Liver (tissue), 9 donors: Measurements from ENCODE around the gene LDAH. TPM values are rescaled to one million over a fixed set of nuclear protein-coding genes. Genes with fewer than 3 reads are reported as not detected.

Source experiments
- DNase-seq: peaks from one replicate; pipeline ENCODE4 v3.0.0-alpha.2; 2017; ENCODE audit warnings: low spot score
- H3K27ac ChIP-seq, 2 donors: one replicate each; pipeline ENCODE4 v1.7.0; 2013; ENCODE audit warnings: inconsistent platforms in 2 of 2, low read length in 2 of 2, control low read depth in 1 of 2, low read depth in 1 of 2, mild to moderate bottlenecking in 1 of 2
- H3K27me3 ChIP-seq, 4 donors: one replicate each; pipeline versions ENCODE4 v1.6.1 to v1.7.0; 2013; ENCODE audit warnings: low read length in 3 of 4, inconsistent platforms in 1 of 4, mild to moderate bottlenecking in 1 of 4, moderate library complexity in 1 of 4; ENCODE audit not compliant: control insufficient read depth in 4 of 4, insufficient read depth in 4 of 4
- H3K36me3 ChIP-seq, 4 donors: one replicate each; pipeline versions ENCODE4 v1.6.1 to v1.7.0; 2013; ENCODE audit warnings: low read length in 3 of 4, mild to moderate bottlenecking in 3 of 4, low read depth in 1 of 4, moderate library complexity in 1 of 4; ENCODE audit not compliant: control insufficient read depth in 4 of 4, insufficient read depth in 3 of 4
- H3K4me1 ChIP-seq, 4 donors: one replicate each; pipeline versions ENCODE4 v1.6.1 to v1.7.0; 2013; ENCODE audit warnings: low read length in 3 of 4, mild to moderate bottlenecking in 3 of 4, moderate library complexity in 1 of 4; ENCODE audit not compliant: control insufficient read depth in 4 of 4, insufficient read depth in 4 of 4
- H3K4me3 ChIP-seq, 3 donors: one replicate each; pipeline versions ENCODE4 v1.6.1 to v1.7.0; 2013; ENCODE audit warnings: low read length in 3 of 3, control low read depth in 1 of 3, low read depth in 1 of 3, mild to moderate bottlenecking in 1 of 3
- H3K9ac ChIP-seq, 2 donors: one replicate each; pipeline ENCODE4 v1.7.0; 2013; ENCODE audit warnings: low read length in 2 of 2, mild to moderate bottlenecking in 2 of 2, moderate library complexity in 2 of 2, control low read depth in 1 of 2, low read depth in 1 of 2
- H3K9me3 ChIP-seq, 4 donors: one replicate each; pipeline versions ENCODE4 v1.6.1 to v1.7.0; 2013; ENCODE audit warnings: low read length in 3 of 4; ENCODE audit not compliant: control insufficient read depth in 4 of 4
- CTCF ChIP-seq: fragments of 150-350 bp; IDR thresholded peaks from 2 replicates; pipeline ENCODE4 v1.5.1; 2017; ENCODE audit warnings: improper control_type of control experiment, low read depth, low read length; ENCODE audit not compliant: missing input control
- EGR1 ChIP-seq, 2 donors: IDR thresholded peaks; 2 replicates each; pipeline ENCODE4 v1.6.1; 2016 to 2018; ENCODE audit warnings: antibody characterized with exemption in 2 of 2, low read depth in 2 of 2
- FOXA1 ChIP-seq: IDR thresholded peaks from 2 replicates; pipeline ENCODE4 v1.6.1; 2016; ENCODE audit warnings: antibody characterized with exemption
- FOXA2 ChIP-seq: IDR thresholded peaks from 2 replicates; pipeline ENCODE4 v1.6.1; 2016; ENCODE audit warnings: antibody characterized with exemption
- GABPA ChIP-seq, 2 donors: IDR thresholded peaks in 1 of 2; conservative IDR thresholded peaks in 1 of 2; 2 replicates each; pipeline ENCODE4 v1.6.1; 2016; ENCODE audit warnings: antibody characterized with exemption in 2 of 2, mild to moderate bottlenecking in 1 of 2, moderate library complexity in 1 of 2
- HNF4A ChIP-seq, 2 donors: conservative IDR thresholded peaks; 2 replicates each; pipeline ENCODE4 v1.6.1; 2016; ENCODE audit warnings: antibody characterized with exemption in 2 of 2, mild to moderate bottlenecking in 2 of 2
- HNF4G ChIP-seq: IDR thresholded peaks from 2 replicates; pipeline ENCODE4 v1.6.1; 2016; ENCODE audit warnings: antibody characterized with exemption
- JUND ChIP-seq, 2 donors: IDR thresholded peaks; 2 replicates each; pipeline ENCODE4 v1.6.1; 2016; ENCODE audit warnings: antibody characterized with exemption in 2 of 2
- NR2F2 ChIP-seq: IDR thresholded peaks from 2 replicates; pipeline ENCODE4 v1.6.1; 2016; ENCODE audit warnings: antibody characterized with exemption
- RAD21 ChIP-seq, 2 donors: IDR thresholded peaks; 2 replicates each; pipeline ENCODE4 v1.6.1; 2016; ENCODE audit warnings: antibody characterized with exemption in 2 of 2, mild to moderate bottlenecking in 2 of 2
- RXRA ChIP-seq, 2 donors: IDR thresholded peaks; 2 replicates each; pipeline ENCODE4 v1.6.1; 2017 to 2018; ENCODE audit warnings: antibody characterized with exemption in 2 of 2, mild to moderate bottlenecking in 1 of 2
- SP1 ChIP-seq: IDR thresholded peaks from 2 replicates; pipeline ENCODE4 v1.6.1; 2018; ENCODE audit warnings: antibody characterized with exemption, mild to moderate bottlenecking
- TAF1 ChIP-seq: conservative IDR thresholded peaks from 2 replicates; pipeline ENCODE4 v1.6.1; 2016; ENCODE audit warnings: antibody characterized with exemption, mild to moderate bottlenecking
- YY1 ChIP-seq: IDR thresholded peaks from 2 replicates; pipeline ENCODE4 v1.6.1; 2016; ENCODE audit warnings: antibody characterized with exemption, mild to moderate bottlenecking
- ZBTB33 ChIP-seq: IDR thresholded peaks from 2 replicates; pipeline ENCODE4 v1.6.1; 2016; ENCODE audit warnings: antibody characterized with exemption
- WGBS: extraction: QIAGEN DNeasy Blood & Tissue Kit; methylation state at CpG from one replicate; pipeline ENCODE4 v1.1.7; 2013; 5-methylcytosine and 5-hydroxymethylcytosine counted together
- polyA plus RNA-seq, 2 donors: library from polyadenylated mRNA; stranded (reverse) in 1 of 2; unstranded in 1 of 2; fragments of 200-250 nt in 1 of 2; fragments of >200 nt in 1 of 2; fragmentation: Nextera tagmentation in 1 of 2; extraction: Ambion mirVana in 1 of 2; gene quantifications; one replicate each; pipeline versions ENCODE4 v1.2.1 to v1.2.3, GENCODE V29; 2013 to 2015
- total RNA-seq, 2 donors: library from RNA; depleted of rRNA; stranded (reverse); fragments of >200 nt; gene quantifications; one replicate each; pipeline ENCODE4 v1.2.3, GENCODE V29; 2014
- TF ChIP-seq, protein P1 (sequence below): IDR thresholded peaks from 2 replicates; pipeline ENCODE4 v1.6.1; 2016; ENCODE audit warnings: antibody characterized with exemption, mild to moderate bottlenecking
- TF ChIP-seq, protein P2 (sequence below): IDR thresholded peaks from 2 replicates; pipeline ENCODE4 v1.6.1; 2016; ENCODE audit warnings: antibody characterized with exemption
- donor health status: healthy.
- donor health status: healthy.
- donor health status: healthy.
- donor health status: healthy.
- donor health status: healthy.

LDAH gene
- total and polyA plus RNA-seq, 4 donors: 5.8 to 17.7 (median 9.7) TPM

DNA sequence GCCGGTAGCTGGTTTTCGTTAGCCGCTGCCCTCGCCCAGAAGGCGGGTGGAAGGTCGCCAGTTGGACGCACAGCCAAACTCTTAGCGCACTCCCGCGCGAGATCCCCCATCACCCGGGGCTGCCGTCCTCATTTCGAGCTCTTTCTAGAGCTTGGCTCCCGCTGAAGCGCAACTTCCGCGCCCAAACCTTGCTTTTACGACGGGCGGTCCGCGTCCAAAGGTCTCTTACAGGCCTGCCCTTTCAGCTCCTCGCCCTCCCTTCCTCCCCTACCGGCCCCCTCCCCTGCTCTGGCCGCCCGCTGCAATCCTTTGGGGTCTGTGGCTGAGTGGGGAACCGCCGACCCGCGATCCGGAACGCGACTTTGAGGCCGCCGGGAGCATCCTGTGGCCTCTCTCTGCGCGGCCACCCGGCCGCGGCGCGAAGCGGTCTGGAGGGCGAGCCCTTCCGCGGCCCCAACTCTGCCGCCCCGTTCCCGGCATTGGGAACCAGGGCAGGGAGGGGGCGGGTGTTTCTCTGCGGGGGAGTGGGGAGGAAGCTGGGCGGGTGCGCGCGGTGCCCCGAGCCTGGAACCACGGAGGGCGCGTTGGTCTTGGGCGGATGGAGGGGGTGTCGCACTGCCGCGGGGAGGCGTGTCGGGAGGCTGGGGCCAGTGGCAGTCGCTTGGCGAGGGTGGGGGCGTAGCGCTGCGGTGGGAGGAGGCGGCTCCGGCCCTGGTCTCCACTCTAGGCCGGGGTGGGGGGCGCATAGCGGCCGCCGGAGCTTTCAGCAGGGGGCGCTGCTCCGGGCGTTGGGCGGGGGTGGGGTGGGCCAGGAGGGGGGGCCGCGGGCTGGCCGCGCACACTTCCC is 156.4 kb downstream of the LDAH start, which contains the start of gene GDF7:
GDF7 (plus strand) TSS at position 841 of the 847 bp plus-strand sequence. CDS start 96 bp downstream, outside the sequence.
- WGBS: 1% methylated on average over 86 of the region's 86 CpGs
- peak within 1 kb of the TSS; percentile 86 for H3K27ac ChIP-seq
- H3K9me3 ChIP-seq: no peaks in the 10 kb centered on the region
- H3K27me3 ChIP-seq: no peaks in the 10 kb centered on the region
- peaks cover 0 to 3% (median 2%) of the 10 kb centered on the region in 4 donors for H3K36me3 ChIP-seq
- H3K4me3 ChIP-seq: peak within 1 kb of the TSS; percentile 67 to 82 (median 70)
- TF ChIP-seq NR2F2 (no peak), CTCF (peak; percentile 30), GABPA (IDR thresholded peaks at IDR 0.05 in 1 of 2, conservative IDR thresholded peaks at IDR 0.05 in 1 of 2) (no peak), FOXA2 (no peak), YY1 (peak; percentile 64), FOXA1 (no peak), TAF1 (no peak), HNF4A (conservative IDR thresholded peaks at IDR 0.05) (peak; percentile 28 to 39), HNF4G (no peak), RAD21 (IDR thresholded peaks at IDR 0.05) (no peak), ZBTB33 (no peak), EGR1 (IDR thresholded peaks at IDR 0.05; ENCODE audit: low read depth in 2 of 2) (peak in 1 of 2 donors; percentile 96)
- TF ChIP-seq, protein P1, sequence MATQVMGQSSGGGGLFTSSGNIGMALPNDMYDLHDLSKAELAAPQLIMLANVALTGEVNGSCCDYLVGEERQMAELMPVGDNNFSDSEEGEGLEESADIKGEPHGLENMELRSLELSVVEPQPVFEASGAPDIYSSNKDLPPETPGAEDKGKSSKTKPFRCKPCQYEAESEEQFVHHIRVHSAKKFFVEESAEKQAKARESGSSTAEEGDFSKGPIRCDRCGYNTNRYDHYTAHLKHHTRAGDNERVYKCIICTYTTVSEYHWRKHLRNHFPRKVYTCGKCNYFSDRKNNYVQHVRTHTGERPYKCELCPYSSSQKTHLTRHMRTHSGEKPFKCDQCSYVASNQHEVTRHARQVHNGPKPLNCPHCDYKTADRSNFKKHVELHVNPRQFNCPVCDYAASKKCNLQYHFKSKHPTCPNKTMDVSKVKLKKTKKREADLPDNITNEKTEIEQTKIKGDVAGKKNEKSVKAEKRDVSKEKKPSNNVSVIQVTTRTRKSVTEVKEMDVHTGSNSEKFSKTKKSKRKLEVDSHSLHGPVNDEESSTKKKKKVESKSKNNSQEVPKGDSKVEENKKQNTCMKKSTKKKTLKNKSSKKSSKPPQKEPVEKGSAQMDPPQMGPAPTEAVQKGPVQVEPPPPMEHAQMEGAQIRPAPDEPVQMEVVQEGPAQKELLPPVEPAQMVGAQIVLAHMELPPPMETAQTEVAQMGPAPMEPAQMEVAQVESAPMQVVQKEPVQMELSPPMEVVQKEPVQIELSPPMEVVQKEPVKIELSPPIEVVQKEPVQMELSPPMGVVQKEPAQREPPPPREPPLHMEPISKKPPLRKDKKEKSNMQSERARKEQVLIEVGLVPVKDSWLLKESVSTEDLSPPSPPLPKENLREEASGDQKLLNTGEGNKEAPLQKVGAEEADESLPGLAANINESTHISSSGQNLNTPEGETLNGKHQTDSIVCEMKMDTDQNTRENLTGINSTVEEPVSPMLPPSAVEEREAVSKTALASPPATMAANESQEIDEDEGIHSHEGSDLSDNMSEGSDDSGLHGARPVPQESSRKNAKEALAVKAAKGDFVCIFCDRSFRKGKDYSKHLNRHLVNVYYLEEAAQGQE: no peak
- peak within 1 kb of the TSS; percentile 66 to 80 for H3K9ac ChIP-seq
- peaks cover 4 to 31% (median 20%) of the 10 kb centered on the region in 4 donors for H3K4me1 ChIP-seq
- peak; percentile 70 for DNase-seq

DNA sequence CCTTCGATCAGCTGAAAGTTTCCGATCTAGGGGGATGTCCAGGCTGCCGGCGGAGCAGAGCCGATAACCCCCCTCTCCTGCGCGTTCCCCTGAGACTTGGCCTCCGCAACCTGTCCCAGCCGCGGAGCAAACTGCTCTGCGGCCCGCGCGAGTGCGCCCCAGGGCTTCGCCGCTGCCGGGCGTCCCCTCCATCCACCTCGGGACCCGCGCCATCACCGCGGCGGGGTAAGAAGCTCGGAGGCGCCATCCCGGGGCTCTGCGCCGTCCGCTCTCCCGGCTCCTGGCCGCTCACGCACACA is 156.9 kb downstream of the LDAH start:
- WGBS: 1% methylated on average over 34 of the region's 34 CpGs
- Histone ChIP-seq H3K36me3 (no peaks in the 10 kb centered on the region), H3K4me3 (peak overlapping the region; percentile 42 to 71 (median 67)), H3K9me3 (no peaks in the 10 kb centered on the region), H3K9ac (peak overlapping the region; percentile 50 to 61), H3K27ac (peak overlapping the region; percentile 84 to 86), H3K4me1 (peaks cover 4 to 31% (median 20%) of the 10 kb centered on the region in 4 donors), H3K27me3 (no peaks in the 10 kb centered on the region)
- no peak for DNase-seq
- TF ChIP-seq, protein P1: no peak
- TF ChIP-seq JUND (IDR thresholded peaks at IDR 0.05): no peak
- no peak for TF ChIP-seq FOXA2
- no peak for TF ChIP-seq SP1
- no peak for TF ChIP-seq HNF4A (conservative IDR thresholded peaks at IDR 0.05)
- no peak for TF ChIP-seq EGR1 (IDR thresholded peaks at IDR 0.05; ENCODE audit: low read depth in 2 of 2)
- no peak for TF ChIP-seq HNF4G
- no peak for TF ChIP-seq ZBTB33
- no peak for TF ChIP-seq YY1
- TF ChIP-seq RXRA (IDR thresholded peaks at IDR 0.05): no peak
- TF ChIP-seq, protein P2, sequence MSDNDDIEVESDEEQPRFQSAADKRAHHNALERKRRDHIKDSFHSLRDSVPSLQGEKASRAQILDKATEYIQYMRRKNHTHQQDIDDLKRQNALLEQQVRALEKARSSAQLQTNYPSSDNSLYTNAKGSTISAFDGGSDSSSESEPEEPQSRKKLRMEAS: no peak
- TF ChIP-seq GABPA (IDR thresholded peaks at IDR 0.05 in 1 of 2, conservative IDR thresholded peaks at IDR 0.05 in 1 of 2): no peak
- no peak for TF ChIP-seq TAF1
- no peak for TF ChIP-seq FOXA1
- no peak for TF ChIP-seq NR2F2
